LNCaP clone FGC (cell line): Measurements from ENCODE around the gene PAN2.
"Not testable (repeated sequence)": the region's sequence is repeated elsewhere in the genome, so short reads cannot be mapped to it uniquely, and the experiment has no call there.

Experiments used
- DNase-seq: peaks from one replicate; pipeline ENCODE4 v3.0.0-alpha.2; 2011; ENCODE audit warnings: low read depth
- H3K4me3 ChIP-seq: 2 replicates; pipeline ENCODE4 v1.5.1; 2011; ENCODE audit warnings: mild to moderate bottlenecking, low read depth, low read length, control low read depth
- TF ChIP-seq, protein P1 (sequence below): IDR thresholded peaks from 2 replicates; pipeline ENCODE4 v1.5.1; 2012; ENCODE audit warnings: mild to moderate bottlenecking; ENCODE audit not compliant: control insufficient read depth, insufficient read depth; ENCODE audit errors: extremely low read depth

Gene PAN2

DNA sequence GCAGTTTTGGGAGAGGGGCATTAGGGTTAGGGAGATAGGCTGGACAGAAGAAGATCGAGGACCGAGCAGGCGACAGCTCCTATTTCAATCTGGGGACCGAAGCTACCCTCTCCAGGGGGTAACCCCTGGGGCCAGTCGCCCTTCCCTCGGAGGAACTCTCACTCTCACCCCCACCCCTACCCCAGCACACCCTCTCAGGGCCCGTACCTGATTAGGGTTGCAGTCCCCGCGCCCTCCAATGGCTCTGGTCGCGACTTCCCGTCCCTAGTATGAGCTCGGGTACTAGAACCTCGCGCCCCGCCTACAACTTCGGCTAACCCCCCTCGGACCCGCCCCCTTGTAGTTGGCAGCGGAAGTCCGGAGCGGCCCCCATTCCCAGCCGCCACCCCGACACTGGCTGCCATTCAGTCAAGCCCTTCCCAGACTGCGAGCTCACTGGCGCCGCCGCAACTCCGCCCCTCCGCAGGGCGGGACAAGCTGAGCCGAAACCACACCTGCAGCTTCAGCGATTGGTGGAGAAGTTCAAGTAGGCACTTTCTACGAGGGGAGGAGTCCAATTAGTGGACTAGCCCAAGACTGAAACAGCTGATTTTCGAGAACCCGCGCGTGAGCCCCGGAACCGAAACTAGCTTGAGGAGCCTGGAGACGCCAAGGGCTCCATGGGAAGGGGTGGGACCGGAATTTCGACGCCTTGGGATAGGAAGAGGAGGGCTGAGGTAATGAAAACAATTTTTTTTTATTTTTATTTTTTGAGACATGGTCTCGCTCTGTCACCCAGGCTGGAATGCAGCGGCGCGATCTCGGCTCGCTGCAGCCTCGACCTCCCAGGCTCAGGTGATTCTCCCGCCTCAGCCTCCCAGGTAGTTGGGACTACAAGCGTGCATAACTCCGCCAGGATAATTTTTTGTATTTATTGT is 26.3 kb upstream of the PAN2 start, which contains the start of gene STAT2:
Gene STAT2, minus strand, starts transcription at position 257 of the 917 bp plus-strand sequence. CDS start 3,536 bp downstream, outside the sequence.
- H3K4me3 ChIP-seq, result peak within 1 kb of the TSS; percentile 61
- TF ChIP-seq, protein P1, sequence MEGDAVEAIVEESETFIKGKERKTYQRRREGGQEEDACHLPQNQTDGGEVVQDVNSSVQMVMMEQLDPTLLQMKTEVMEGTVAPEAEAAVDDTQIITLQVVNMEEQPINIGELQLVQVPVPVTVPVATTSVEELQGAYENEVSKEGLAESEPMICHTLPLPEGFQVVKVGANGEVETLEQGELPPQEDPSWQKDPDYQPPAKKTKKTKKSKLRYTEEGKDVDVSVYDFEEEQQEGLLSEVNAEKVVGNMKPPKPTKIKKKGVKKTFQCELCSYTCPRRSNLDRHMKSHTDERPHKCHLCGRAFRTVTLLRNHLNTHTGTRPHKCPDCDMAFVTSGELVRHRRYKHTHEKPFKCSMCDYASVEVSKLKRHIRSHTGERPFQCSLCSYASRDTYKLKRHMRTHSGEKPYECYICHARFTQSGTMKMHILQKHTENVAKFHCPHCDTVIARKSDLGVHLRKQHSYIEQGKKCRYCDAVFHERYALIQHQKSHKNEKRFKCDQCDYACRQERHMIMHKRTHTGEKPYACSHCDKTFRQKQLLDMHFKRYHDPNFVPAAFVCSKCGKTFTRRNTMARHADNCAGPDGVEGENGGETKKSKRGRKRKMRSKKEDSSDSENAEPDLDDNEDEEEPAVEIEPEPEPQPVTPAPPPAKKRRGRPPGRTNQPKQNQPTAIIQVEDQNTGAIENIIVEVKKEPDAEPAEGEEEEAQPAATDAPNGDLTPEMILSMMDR, result no peak
- DNase-seq, result peak; percentile 99

DNA sequence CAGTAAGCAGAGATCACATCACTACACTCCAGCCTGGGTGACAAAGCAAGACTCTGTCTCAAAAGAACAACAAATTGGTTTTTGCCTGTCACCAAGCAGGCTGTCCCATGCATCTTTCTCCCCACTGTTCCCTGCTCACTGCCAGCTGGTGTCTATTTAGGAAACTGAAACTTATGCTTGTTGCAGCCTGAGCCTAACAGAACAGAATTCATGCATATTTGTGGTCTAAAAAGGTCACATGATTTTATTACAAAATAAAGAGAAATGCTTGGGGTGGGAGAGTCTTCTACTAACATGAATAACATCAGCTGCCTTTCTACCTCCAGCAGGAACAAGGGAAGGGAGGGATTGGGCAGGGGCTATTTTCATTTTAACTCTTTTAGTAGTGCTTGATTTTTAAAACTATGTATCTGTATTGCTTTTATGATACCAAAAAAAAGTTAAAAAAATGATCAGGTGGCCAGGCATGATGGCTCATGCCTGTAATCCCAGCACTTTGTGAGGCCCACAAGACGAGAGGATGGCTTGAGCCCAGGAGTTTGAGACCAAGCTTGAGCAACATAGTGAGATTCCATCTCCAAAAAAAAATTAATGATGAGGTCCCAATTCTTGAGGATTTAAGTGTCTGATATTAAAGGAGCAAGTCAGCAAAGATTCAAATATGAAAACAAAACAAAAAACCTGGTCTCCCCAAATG is 25.2 kb upstream of the PAN2 start:
- DNase-seq, result no peak
- TF ChIP-seq, protein P1, result no peak
- peak overlapping the region; percentile 61 for H3K4me3 ChIP-seq

DNA sequence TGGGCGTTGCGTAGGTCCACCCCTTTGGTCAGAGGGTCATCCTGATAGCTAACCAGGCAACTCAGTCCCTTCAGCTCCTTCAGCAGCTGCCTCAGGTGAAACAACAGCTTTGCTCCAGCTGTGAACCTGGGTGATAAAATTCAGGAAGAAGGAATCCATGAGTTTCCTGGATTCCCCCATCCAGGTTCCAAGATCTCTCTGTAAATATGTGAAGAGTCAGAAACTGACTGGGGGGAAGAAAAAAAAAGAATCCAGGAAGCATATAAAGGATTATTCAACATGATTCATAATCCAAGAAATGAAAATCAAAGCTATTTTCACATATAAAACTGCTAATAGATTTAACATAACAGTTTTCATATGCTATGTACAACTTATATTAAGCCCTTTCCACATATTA is 17.5 kb upstream of the PAN2 start:
- TF ChIP-seq, protein P1, result no peak
- DNase-seq, result no peak
- no peak overlapping the region for H3K4me3 ChIP-seq

DNA sequence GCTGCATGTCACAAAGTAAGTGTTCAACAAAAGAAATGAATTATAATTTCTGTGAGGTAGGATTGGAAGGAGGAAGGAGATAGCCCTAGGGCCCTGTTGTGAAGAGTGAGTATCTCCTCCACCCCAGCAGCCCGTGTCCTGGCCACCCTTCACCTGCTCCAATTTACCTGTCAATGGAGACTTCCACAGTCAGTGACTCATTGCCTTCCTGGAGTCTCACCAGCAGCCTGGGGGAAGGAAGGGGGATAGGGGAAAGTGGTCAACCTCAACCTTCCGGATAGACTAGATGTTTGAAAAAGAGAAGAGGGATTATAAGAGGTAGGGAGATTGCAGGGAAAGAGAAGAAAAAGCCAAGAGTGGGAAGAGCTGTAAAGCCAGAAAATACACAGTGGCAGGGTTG is 16.9 kb upstream of the PAN2 start:
- H3K4me3 ChIP-seq, result no peak overlapping the region
- DNase-seq, result no peak
- TF ChIP-seq, protein P1, result no peak

DNA sequence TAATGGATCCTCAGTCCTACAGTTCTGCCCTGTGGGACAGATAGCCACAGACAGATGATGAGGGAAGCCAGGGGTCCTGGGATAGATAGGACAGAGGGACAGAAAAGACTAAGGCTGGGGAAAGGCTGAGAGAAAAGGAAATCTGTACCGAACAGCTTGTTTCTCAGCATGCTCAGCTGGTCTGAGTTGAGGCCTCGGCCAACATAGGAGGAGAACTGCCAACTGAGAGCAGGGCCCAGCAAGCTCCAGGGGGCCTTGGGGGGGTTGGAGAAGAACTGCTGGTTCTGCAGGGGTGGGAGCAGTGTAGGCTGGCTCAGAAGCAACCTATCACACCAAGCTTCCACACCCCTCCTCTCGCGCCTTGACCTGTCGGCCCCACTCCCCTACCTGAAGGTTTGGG is 15.0 kb upstream of the PAN2 start:
- no peak for DNase-seq
- no peak overlapping the region for H3K4me3 ChIP-seq
- TF ChIP-seq, protein P1, result no peak

DNA sequence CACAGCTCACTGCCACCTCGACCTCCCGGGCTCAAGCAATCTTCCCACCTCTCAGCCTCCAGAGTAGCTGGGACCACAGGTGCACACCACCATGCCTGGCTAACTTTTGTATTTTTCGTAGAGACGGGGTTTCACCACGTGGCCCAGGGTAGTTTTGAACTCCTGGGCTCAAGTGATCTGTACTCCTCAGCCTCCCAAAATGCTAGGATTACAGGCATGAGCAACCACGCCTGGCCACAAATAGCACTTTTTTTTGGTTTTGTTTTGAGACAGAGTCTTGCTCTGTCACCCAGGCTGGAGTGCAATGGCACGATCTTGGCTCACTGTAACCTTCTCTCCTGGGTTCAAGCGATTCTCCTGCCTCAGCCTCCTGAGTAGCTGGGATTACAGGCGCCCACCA is 13.5 kb upstream of the PAN2 start:
- H3K4me3 ChIP-seq, DNase-seq: not testable (repeated sequence)

DNA sequence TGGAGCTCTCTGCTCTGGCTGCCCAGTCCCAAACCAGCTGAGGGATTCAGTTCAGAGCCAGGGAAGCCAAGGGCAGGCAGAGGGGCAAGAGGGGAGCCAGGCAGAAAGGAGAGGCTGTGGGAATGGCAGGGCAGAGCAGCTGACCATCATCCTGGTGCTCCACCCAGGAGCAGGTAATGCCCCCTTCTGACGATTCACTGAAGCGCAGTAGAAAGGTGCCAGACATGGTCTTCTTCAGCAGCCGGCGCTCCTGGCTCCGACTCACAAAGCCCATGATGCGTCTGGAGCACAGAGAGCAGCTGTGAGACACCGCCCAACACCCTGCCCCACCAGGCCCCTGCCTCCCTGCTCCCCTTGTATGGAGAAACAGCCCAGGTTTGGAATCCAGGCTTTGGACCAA is 12.9 kb upstream of the PAN2 start:
- TF ChIP-seq, protein P1, result no peak
- no peak for DNase-seq
- H3K4me3 ChIP-seq, result no peak overlapping the region

DNA sequence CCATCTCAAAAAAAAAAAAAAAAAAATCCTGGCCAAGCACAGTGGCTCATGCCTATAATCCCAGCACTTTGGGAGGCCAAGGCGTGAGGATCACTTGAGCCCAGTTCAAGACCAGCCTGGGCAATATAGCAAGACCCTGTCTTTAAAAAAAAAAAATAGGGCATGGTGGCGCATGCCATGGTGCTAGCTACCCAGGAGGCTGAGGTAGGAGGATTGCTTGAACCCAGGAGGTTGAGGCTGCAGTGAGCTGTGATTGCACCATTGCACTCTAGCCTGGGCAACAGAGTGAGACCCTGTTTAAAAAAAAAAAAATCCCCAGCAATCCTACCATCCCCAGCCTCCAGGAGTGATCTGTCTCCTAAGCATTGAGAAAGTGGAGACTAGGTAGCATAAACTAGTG is 8.5 kb upstream of the PAN2 start:
- H3K4me3 ChIP-seq, DNase-seq: not testable (repeated sequence)
